ENCODE measurements around the gene POSTN. TPM values are rescaled to one million over a fixed set of nuclear protein-coding genes. Genes with fewer than 3 reads are reported as not detected.

POSTN gene
- total RNA-seq (ENCODE audit: low replicate concordance) = 75.2 and 295 TPM in 2 replicates
- long read RNA-seq, transcript POSTN-209 (21 exons, 3,214 nt) = minor isoform, 11 of 238 reads
- long read RNA-seq, transcript POSTN-202 (22 exons, 3,196 nt) = major isoform, 80 of 238 reads
- long read RNA-seq, transcript POSTN-203 (23 exons, 3,373 nt) = minor isoform, 31 of 238 reads
- long read RNA-seq, partial matches to known transcripts = 93 of 238 reads
- long read RNA-seq, other reads (novel, unspliced or antisense) = 16 of 238 reads

- H3K27me3 Mint-ChIP-seq = no peaks in the 10 kb centered on the region
Observed at GRCh38 chr13:37598597-37598996, at the start of gene POSTN. POSTN (minus strand) TSS chr13:37598768; CDS start chr13:37598726, 42 bp downstream.

GRCh38 chr13:37647031-37647650 lies 48.6 kb upstream of the POSTN start:
- Mint-ChIP-seq H3K4me3 (peak overlapping the region; percentile 49), H3K27me3 (no peaks in the 10 kb centered on the region), H3K4me1 (ENCODE audit: unreplicated experiment) (peaks cover 15% of the 10 kb centered on the region), H3K36me3 (no peaks in the 10 kb centered on the region), H3K27ac (peak overlapping the region; percentile 25), H3K9me3 (no peaks in the 10 kb centered on the region)
- TF ChIP-seq CTCF (conservative IDR thresholded peaks at IDR 0.05) = no peak
- DNase-seq (ENCODE audit: extremely low spot score, unreplicated experiment) = no peak

More at GRCh38 chr13:37598597-37598996, at the start of gene POSTN:
- H3K36me3 Mint-ChIP-seq = peaks cover 4% of the 10 kb centered on the region
- peak within 1 kb of the TSS; percentile 88 for H3K4me3 Mint-ChIP-seq
- H3K9me3 Mint-ChIP-seq = no peaks in the 10 kb centered on the region
- H3K4me1 Mint-ChIP-seq (ENCODE audit: unreplicated experiment) = peaks cover 23% of the 10 kb centered on the region
- DNase-seq (ENCODE audit: extremely low spot score, unreplicated experiment) = no peak
- peak within 1 kb of the TSS; percentile 50 for H3K27ac Mint-ChIP-seq
- no peak for TF ChIP-seq CTCF (conservative IDR thresholded peaks at IDR 0.05)

DNA sequence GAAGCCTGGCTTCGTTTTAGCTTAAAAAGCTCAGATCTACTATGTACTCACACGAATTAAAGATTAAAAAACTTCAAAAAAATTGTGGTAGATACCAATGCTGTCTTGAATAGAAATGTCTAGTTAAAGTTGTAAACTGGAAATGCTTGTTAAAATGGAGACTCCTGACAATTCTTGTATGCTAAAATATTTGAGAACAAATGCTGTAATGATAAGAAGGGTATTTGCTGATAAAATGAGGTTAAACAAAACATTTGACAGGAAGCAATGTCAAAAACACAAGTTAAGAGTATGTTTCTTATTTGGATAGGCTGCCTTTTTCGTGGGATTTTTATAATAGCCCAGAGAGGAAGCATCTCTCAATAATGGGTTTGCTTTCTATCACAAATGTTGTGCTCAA lies 48.0 kb upstream of the POSTN start:
- no peak for TF ChIP-seq CTCF (conservative IDR thresholded peaks at IDR 0.05)
- DNase-seq (ENCODE audit: extremely low spot score, unreplicated experiment) = no peak
- no peaks in the 10 kb centered on the region for H3K36me3 Mint-ChIP-seq
- peaks cover 15% of the 10 kb centered on the region for H3K4me1 Mint-ChIP-seq (ENCODE audit: unreplicated experiment)
- H3K27me3 Mint-ChIP-seq = no peaks in the 10 kb centered on the region
- H3K27ac Mint-ChIP-seq = peak overlapping the region; percentile 25
- H3K9me3 Mint-ChIP-seq = no peaks in the 10 kb centered on the region
- no peak overlapping the region for H3K4me3 Mint-ChIP-seq

DNA sequence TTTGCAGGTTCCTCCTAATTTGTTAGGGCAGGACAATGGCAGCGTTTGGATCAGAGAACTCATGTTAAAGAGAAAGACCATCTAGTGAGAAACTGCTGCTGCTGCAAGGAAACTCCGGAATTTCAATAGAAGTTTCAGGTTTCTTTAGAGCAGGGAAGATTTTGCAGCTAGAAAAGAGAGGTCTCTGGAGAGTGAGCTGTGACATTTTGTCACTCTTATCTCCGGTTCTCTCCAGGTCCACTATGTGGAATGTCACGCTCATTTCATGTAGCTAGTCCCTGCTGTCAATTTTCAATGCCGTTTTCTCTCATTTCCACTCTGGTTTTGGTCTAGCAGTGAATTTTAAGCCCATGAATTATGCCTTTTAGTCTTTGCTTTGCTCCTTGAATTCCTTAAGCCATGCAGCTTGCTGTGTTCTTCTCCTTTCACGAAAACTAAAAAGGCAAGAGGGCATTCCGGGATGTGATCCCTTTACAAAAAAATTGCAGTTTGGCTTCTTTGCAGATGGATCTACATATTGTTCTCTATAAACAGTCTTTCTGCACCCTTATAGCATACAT lies 46.7 kb upstream of the POSTN start:
- H3K36me3 Mint-ChIP-seq = no peaks in the 10 kb centered on the region
- peaks cover 19% of the 10 kb centered on the region for H3K4me1 Mint-ChIP-seq (ENCODE audit: unreplicated experiment)
- no peaks in the 10 kb centered on the region for H3K9me3 Mint-ChIP-seq
- H3K4me3 Mint-ChIP-seq = no peak overlapping the region
- H3K27me3 Mint-ChIP-seq = peaks cover 3% of the 10 kb centered on the region
- no peak overlapping the region for H3K27ac Mint-ChIP-seq
- no peak for TF ChIP-seq CTCF (conservative IDR thresholded peaks at IDR 0.05)
- DNase-seq (ENCODE audit: extremely low spot score, unreplicated experiment) = no peak

- H3K27ac Mint-ChIP-seq = no peak overlapping the region
- H3K4me3 Mint-ChIP-seq = no peak overlapping the region
- DNase-seq (ENCODE audit: extremely low spot score, unreplicated experiment) = no peak
Observed at GRCh38 chr13:37641391-37641790, 42.8 kb upstream of the POSTN start.

More at GRCh38 chr13:37641391-37641790, 42.8 kb upstream of the POSTN start:
- no peaks in the 10 kb centered on the region for H3K36me3 Mint-ChIP-seq
- no peak for TF ChIP-seq CTCF (conservative IDR thresholded peaks at IDR 0.05)
- H3K27me3 Mint-ChIP-seq = peaks cover 3% of the 10 kb centered on the region
- H3K9me3 Mint-ChIP-seq = no peaks in the 10 kb centered on the region
- peaks cover 7% of the 10 kb centered on the region for H3K4me1 Mint-ChIP-seq (ENCODE audit: unreplicated experiment)
